ENCODE results near the gene GPR89B. TPM values are rescaled to one million over a fixed set of nuclear protein-coding genes. Genes with fewer than 3 reads are reported as not detected.
"Not testable (repeated sequence)": the region's sequence is repeated elsewhere in the genome, so short reads cannot be mapped to it uniquely, and the experiment has no call there.

The GPR89B gene
- 8.0 TPM for total RNA-seq
- long read RNA-seq, partial matches to known transcripts = 0 of 1 reads
- long read RNA-seq, other reads (novel, unspliced or antisense) = 0 of 1 reads

DNA sequence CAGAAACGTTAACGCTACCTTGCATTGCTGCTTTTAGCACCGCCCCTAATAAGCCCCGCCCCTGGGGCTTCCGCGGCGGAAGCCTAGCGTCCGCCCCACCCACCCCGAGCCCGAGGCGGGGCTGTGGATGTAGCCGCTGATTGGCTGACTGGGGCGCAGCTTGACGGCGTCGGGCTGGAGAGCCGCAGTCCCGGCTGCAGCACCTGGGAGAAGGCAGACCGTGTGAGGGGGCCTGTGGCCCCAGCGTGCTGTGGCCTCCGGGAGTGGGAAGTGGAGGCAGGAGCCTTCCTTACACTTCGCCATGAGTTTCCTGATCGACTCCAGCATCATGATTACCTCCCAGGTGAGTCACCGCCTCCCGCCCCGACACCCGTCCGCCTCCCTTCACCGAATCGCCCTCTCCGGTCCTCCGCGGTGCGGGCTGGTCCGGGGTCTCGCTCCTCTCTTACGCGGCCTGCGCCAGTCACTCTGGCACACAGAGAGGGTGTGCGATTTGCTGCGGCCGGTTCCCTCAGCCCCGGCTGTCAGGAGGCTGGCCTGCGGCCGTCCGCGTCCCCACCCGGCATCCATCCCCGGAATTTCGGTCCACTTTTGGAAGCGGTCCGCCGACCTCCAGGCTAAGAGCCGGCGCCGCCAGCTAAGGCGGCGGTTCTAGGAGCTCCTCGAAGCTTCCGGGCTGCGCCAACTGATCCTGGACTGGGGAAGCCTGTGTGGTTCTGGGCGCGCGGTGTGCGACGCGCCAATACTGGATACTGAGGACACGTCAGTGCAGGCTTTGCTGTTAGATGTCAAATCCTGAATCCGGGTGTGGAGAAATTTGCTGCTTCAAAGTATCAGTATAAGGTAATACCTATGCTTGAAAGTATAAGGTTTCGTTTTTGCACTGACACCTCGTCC, at the start of gene GPR89B:
Gene GPR89B, plus strand, starts transcription at position 185 of the 897 bp plus-strand sequence. Its CDS starts 117 bp downstream, at position 302.
- intact Hi-C loops (cut with DNase I) = not testable (repeated sequence)
- DNase-seq (ENCODE audit: missing footprints) (peak; percentile 96), ATAC-seq (peak; percentile 100)

DNA sequence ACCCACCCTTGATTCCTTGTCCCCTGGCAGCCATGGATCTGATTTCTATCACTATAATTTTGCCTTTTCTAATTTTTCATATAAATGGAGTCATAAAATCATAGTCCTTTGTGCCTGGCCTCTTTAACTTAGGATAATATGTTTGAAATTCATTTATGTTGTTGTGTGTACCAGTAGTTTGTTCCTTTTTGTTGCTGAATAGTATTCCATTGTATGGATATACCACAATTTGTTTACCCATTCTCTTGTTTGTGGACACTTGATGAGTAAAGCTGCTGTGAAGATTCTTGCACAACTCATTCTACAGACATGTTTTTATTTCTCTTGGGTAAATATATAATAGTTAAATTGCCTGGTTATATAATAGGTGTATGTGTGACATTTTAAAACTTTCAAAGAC, 48.3 kb upstream of the GPR89B start:
- ATAC-seq (no peak), DNase-seq (ENCODE audit: missing footprints) (no peak)
- intact Hi-C loops (cut with DNase I) = no loop called here

DNA sequence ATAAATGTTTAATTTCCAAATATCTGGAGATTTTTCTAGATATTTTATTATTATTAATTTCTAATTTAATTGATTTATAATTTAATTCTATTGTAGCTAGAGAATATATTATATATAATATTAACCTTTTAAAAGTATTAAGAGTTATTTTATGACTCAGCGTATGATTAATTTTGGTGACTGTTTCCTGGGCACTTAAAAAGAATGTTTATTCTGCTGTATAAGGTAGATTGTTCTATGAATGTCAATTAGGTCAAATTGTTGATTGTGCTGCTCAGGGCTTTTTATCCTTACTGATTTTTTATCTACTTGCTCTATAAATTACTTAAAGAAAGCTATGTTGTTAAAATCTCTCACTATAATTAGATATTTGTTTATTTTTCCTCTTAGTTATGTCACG, 45.7 kb upstream of the GPR89B start:
- DNase-seq (ENCODE audit: missing footprints) (no peak), ATAC-seq (no peak)
- intact Hi-C loops (cut with DNase I) = no loop called here

DNA sequence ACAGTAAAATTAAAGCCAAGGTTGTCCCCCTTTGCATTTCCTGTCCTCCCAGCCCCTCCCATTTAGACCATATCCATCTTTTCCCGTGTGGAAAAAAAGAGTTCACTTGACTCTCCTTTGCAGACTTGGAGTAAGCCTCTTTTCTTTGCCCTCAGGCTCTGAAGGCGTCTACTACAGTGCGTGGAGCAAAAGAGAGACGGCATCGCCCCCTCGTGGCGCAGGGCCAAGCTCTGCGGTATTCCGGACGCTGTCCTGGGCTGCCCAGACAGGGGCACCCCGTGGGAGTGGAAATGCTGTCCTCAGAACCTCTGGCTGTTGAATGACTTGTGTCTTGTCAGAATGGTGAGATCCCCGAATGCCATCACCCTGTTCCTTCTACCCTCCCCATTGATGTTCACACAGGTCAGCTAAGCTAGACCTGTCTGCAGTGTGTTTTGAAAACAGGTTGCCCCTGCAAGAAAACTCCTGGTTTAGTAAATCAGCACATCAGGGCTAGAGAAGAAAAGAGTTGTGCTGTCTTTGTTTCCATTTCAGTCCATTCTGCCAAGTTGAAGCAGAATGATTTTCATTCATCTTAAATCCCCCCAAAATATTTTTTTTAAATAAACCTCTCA, 37.9 kb upstream of the GPR89B start:
- intact Hi-C loops (cut with DNase I) = loop anchor here (5.0 kb wide), 2 partner anchors 118 to 393 kb away; no protein-coding TSS in a partner anchor
- peak; percentile 89 for ATAC-seq
- no peak for DNase-seq (ENCODE audit: missing footprints)

DNA sequence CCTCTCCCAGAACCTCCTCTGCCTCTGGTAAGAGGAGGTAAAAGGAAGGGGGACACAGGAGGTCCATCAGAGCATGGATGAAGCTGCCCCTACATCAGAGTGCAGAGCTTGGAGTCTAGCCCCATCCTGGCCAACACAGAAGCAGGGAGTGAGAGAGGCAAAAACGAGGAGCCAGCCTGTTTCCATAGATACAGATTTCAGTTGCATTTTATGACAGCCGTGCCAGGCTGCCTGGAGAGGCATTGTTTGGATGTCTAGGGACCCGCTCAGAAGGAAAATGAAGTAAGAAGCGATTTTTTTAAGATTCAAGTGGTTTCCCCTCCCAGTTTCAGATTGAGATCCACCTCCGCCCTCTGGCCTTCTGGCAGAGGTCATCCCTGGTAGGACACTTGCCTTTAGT, 37.1 kb upstream of the GPR89B start:
- intact Hi-C loops (cut with DNase I) = loop anchor here (1.0 to 5.0 kb wide), 3 partner anchors 119 to 394 kb away; no protein-coding TSS in a partner anchor
- ATAC-seq = no peak
- DNase-seq (ENCODE audit: missing footprints) = no peak

DNA sequence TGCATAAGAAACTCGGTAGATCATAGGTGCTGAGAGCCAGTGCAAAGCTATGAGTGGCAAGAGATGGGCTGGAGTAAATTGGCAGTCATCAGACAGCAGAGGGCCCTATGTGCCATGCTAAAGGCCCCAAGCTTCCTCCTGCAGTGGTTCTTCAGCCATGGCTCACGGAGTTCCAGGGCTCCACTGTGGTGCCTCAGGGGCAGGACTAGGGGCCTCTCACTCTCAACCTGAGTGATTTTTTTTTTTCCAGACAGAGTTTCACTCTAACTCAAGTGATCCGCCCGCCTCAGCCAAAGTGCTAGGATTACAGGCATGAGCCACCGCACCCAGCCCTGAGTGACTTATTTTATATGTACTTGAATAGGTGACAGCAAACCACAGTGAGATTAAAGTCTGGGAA, 36.0 kb upstream of the GPR89B start:
- ATAC-seq (peak; percentile 50), DNase-seq (ENCODE audit: missing footprints) (no peak)
- intact Hi-C loops (cut with DNase I) = loop anchor here (1.0 to 5.0 kb wide), 3 partner anchors 120 to 395 kb away; no protein-coding TSS in a partner anchor

DNA sequence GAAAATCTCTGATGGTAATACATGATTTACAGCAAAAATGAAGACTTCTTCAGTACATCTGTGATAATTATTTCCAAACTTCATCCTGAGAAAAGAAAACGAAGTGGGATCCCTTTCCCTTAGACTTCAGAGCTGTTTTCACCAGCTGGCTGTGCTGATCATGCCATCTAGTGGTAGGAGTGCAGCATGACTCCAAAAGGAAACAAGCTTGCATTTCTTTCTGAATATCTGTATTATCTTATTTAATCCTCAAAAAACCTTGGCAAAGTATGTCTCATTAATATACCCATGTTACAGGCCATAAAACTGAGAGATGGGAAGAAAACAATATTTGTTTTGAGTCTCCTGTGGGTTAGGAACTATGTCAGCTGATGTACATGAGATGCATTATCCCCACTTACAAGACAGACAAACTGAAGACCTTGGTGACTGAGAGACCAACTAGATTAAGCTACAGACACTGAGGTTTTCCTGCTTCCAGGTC, 35.4 kb upstream of the GPR89B start:
- ATAC-seq (peak; percentile 52), DNase-seq (ENCODE audit: missing footprints) (no peak)
- intact Hi-C loops (cut with DNase I) = loop anchor here (1.0 to 5.0 kb wide), 3 partner anchors 120 to 395 kb away; no protein-coding TSS in a partner anchor

DNA sequence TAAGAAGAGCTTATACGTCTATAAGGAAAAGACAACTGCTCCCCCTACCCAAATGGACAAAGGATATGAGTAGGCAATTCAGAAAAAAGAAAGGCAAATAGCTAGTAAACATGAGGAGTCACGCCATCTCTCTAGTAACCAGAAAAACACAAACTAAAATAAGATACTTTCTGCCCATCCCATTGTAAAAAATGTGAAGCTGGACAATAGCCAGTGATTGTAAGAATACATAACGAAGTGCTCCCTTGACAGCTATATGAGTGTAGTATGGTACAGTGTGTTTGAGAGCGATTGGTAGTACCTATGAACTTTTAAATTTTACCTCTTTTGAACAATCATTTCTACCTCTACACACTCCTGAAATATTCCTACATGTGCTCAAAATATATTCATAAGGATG, 33.1 kb upstream of the GPR89B start:
- ATAC-seq = no peak
- no peak for DNase-seq (ENCODE audit: missing footprints)
- intact Hi-C loops (cut with DNase I) = no loop called here

DNA sequence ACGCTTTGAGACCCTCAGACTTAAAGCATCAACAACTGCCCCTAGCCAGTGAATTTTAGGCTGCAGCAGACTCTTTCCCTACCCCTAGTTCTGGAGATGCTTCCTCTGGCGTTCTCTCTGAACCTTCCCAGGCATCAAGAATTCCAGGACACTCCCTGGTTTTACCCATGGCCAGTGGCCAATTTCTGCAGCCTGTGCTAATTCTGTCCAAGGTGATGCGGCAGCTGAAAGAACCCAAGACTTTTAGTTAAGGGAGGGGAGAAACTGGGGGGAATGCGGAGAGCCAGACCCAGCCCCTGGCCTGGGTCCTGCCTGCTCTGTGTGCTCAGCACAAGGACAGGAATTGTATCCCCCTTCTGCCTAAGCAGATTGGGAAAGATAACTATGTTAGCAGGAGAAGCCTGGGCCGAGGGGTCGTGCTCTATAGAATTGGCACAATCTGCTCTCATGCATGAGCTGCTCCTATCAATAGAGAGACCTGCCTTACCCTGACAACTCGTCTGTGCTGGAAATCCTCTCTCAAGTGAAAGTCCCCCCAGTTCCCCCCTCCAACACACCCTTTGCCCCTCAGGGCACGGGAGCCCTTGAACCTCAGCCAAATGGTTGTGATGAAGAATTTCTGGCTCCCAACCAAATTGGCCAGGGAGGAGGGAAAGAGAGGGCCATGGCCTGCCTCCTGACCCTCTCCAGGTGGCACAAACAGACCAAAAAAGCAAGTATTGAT, 31.0 kb upstream of the GPR89B start:
- DNase-seq (ENCODE audit: missing footprints) (no peak), ATAC-seq (no peak)
- intact Hi-C loops (cut with DNase I) = no loop called here

DNA sequence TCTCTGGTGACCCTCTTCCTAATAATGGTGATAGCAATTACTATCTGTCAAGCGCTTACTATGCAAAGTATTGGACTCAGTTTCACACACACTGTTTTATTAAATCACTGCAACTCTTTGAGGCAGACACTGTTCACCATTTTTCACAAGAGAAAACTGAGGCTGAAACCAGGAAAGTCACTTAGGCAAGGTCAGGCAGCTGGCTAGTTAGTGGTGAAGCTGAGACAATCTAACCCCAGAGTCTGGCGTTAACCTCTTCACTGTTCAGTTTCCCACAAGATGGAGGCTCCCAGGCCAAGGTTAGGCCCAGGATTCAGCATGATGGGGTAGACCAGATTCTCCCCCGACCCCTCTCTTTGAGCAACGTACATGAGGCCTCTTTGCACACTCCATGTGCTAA, 30.4 kb upstream of the GPR89B start:
- ATAC-seq (no peak), DNase-seq (ENCODE audit: missing footprints) (no peak)
- intact Hi-C loops (cut with DNase I) = no loop called here

DNA sequence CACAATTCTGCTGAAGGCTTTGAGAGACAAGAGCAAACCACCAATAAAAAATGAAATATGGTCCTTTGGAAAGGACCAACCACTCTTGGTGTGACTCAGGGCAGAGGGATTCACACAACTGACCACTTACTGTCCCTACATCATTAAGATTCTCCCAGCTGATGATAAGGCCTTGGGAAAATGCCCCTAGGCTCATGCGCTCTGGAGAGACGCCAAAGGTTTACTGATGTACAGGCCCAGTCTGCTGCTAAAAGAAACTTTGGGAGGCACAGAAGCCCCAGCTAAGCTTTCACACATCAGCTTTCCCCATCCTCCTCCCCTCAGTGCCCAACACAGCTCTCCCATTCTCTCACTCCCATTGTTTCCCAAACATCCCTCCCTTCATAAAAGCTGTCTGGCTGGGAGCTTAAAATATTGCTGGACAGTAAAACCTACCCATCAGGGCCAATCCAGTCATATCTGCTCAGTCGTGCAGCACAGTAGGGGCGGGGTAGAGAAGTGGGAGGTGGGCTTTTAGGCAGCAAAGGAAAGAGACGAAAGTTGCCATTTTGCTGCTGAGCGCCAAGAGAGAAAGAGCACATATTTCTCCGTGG, 25.9 kb upstream of the GPR89B start, which contains the start of gene GJA8:
Gene GJA8, plus strand, starts transcription at position 543 of the 593 bp plus-strand sequence. CDS start 5,161 bp downstream, outside the sequence.
- intact Hi-C loops (cut with DNase I) = no loop called here
- DNase-seq (ENCODE audit: missing footprints) = no peak
- ATAC-seq = no peak

DNA sequence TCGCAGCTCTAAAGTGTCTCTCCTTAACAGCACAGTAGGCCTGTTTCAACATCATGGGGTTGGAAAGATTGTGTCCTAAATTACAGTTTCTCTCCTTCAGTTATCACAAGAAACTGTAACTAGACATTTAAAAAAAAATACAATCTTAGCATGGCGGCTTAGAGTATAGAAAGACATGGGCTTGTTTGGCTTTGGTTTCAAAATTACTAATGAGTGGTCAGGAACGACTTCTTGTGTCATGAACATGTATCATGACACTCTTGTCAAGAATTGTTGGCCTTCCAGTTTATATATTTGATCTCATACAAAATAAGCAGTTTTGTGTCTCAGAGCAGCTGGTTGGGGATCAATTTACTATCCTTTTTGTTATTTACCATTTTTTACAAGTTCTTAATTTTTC, 23.5 kb upstream of the GPR89B start:
- ATAC-seq (no peak), DNase-seq (ENCODE audit: missing footprints) (no peak)
- intact Hi-C loops (cut with DNase I) = no loop called here

DNA sequence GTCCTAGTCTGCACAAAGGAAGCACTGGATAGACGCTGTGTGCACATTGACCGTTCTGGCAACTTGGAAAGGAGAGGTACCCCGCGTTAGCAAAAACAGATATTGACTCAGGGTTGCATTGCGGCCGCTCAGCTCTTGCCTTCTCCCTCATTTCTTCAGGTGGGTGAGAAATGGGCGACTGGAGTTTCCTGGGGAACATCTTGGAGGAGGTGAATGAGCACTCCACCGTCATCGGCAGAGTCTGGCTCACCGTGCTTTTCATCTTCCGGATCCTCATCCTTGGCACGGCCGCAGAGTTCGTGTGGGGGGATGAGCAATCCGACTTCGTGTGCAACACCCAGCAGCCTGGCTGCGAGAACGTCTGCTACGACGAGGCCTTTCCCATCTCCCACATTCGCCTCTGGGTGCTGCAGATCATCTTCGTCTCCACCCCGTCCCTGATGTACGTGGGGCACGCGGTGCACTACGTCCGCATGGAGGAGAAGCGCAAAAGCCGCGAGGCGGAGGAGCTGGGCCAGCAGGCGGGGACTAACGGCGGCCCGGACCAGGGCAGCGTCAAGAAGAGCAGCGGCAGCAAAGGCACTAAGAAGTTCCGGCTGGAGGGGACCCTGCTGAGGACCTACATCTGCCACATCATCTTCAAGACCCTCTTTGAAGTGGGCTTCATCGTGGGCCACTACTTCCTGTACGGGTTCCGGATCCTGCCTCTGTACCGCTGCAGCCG, 20.3 kb upstream of the GPR89B start:
- DNase-seq (ENCODE audit: missing footprints) (peak; percentile 57), ATAC-seq (no peak)
- intact Hi-C loops (cut with DNase I) = no loop called here

DNA sequence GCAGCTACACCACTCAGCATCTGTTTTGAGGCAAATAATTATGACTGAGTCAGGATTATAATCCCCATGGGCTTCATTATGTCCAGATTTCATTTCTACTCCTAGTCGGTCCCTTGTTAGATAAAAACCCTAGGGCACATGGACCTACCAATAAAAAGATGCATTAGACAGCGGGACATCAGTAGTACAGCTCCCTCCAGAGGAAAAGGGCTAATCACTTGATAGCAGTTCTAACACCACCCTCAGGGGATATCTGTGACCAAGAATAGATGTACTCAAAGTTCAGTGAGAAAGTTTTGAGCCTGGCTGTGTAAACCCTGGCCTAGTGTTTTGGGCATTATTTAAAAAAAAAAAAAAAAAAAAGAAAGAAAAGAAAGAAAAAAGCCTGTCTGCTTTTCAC, 15.7 kb upstream of the GPR89B start:
- intact Hi-C loops (cut with DNase I) = no loop called here
- ATAC-seq = no peak
- no peak for DNase-seq (ENCODE audit: missing footprints)

DNA sequence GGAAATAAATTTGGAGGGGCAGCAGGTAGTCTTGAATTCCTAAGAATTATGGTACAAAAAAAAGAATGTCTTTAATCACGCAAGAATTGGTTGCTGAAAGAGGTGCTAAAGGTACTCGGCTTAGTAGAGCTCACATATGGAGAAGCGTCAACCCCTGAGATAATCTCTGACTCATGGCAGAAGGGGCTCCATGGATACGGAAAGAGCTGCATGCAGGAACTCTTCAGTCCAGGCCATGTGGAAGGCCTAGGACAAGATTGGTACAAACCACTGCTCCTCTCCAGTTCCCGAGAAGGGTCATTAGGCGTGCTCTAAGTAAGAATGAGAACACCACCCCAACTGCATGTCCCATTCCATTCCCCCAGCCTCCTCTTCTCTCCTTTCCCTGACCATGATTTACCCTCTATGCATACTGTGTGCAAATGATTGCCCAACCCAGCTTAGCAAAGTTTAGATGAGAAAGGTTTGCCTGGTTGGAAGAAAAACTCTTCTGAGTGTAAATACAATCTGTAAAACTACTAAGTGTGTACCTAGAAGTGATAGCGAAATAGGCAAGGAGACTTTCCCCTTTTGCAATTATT, 14.8 kb upstream of the GPR89B start:
- ATAC-seq = no peak
- DNase-seq (ENCODE audit: missing footprints) = no peak
- intact Hi-C loops (cut with DNase I) = no loop called here

DNA sequence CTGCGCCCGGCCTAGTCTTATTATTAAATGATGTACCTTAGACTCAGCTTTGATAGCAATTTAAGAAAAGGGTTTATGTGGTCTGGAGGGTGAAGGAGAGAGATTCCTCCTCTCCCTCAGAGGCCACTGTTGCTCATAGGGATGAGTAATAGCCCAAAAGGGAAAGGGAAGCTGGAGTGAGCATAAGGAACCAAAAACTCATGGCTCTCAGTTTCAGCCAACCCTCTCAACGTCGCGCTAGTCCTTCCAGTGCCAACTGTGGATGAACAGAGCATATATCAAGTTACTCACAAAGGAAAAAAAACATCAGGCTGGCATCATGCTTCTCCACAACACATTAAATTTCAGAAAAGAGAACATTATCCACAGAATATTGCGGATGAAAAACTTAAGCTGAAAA, 8.3 kb upstream of the GPR89B start:
- intact Hi-C loops (cut with DNase I) = no loop called here
- no peak for ATAC-seq
- DNase-seq (ENCODE audit: missing footprints) = no peak

DNA sequence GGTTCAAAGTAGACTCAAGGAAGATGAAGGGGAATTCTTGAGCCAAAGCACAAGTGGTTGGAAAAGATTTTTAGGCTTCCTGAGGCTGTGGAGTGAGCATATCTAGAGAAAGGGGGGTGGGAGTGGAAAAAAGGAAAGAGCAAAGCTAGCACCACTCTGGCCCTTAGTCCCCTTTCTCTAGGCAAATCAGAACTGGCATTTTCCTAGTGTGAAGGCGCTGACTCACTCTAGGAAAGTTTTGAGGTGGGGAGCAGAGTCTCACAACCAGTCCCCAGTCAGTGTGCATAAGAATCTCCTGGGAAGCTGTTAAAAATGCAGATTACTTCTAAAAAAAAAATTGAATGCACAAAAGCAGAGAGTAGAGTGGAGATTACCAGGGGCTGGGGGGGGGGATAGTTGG, 3.4 kb upstream of the GPR89B start:
- intact Hi-C loops (cut with DNase I) = no loop called here
- ATAC-seq (no peak), DNase-seq (ENCODE audit: missing footprints) (no peak)

DNA sequence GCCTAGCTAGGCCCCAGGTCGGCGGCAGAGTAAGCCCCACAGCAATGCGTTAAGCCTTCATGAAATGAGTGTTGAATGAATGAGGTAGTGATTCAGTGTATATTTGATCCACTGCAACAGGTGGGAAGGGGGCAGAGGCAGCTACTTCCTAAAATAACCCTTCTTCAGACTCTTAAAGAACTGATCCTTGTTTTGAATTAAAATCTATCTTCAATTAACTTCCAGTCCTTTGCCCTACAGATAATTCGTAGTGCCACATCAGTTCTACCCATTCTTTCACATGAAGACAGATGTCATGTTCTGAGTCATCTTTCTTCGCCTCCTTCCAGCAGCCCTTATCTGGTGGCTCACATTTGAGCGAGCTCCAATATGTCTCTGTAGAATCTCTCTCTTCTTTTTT, 1.0 kb upstream of the GPR89B start:
- intact Hi-C loops (cut with DNase I); DNase-seq (ENCODE audit: missing footprints); ATAC-seq: not testable (repeated sequence)

Measured in Right ventricle myocardium inferior (tissue), 1 donor.